Endothelial cell of umbilical vein (primary cell): ENCODE results near the gene SPAG16. TPM values are rescaled to one million over a fixed set of nuclear protein-coding genes. Genes with fewer than 3 reads are reported as not detected.

Experiments
- microRNA-seq: library from miRNA; unstranded; fragments of <30 nt; microRNA quantifications from one replicate; pipeline ENCODE4 v1.2.0, GENCODE V29; 2021; ENCODE audit warnings: borderline number of aligned reads, borderline replicate concordance
- polyA plus RNA-seq, 4 experiments: library from polyadenylated mRNA; depleted of rRNA in 3 of 4; stranded (reverse) in 3 of 4; unstranded in 1 of 4; fragments of >200 nt; gene quantifications; 2 replicates each; pipeline versions ENCODE4 v1.2.1 to v1.2.3, GENCODE V29; 2011 to 2012; ENCODE audit warnings: missing spikeins in 1 of 4
- small RNA-seq: library from RNA; depleted of rRNA; stranded (forward); fragments of <200 nt; gene quantifications from one replicate; pipeline ENCODE3, GENCODE V24; 2012; ENCODE audit warnings: low replicate concordance, low read depth; ENCODE audit not compliant: insufficient read depth, insufficient read length
- total RNA-seq: library from RNA; stranded (reverse); gene quantifications from 2 replicates; pipeline ENCODE4 v1.2.3, GENCODE V29; 2021

Gene SPAG16
- total and polyA plus RNA-seq, 2 donors (not counting 3 experiments of a cell fraction or from before 2014, with no cell fraction given), result 4.0 to 7.7 TPM

Small RNAs within 50 kb of the gene (microRNA-seq; reads per million reads assigned to microRNA genes)
- not detected for gene MIR4438

Small RNAs within 50 kb of the gene (small RNA-seq; reads per million reads assigned to genes)
- not detected for gene MIR4438

Other genes with a start within 250 kb of the SPAG16 start
- gene IKZF2, start 132.9 kb upstream of the SPAG16 start, total RNA-seq, result 0.46 and 0.72 TPM in 2 replicates
- 0.08 and 0.16 TPM in 2 replicates for gene IKZF2, start 132.9 kb upstream of the SPAG16 start, polyA plus RNA-seq